ENCODE data around the gene PALMD.
A peak's percentile ranks its signal among the peaks of the same experiment; 100 is the strongest.

PALMD gene

DNA sequence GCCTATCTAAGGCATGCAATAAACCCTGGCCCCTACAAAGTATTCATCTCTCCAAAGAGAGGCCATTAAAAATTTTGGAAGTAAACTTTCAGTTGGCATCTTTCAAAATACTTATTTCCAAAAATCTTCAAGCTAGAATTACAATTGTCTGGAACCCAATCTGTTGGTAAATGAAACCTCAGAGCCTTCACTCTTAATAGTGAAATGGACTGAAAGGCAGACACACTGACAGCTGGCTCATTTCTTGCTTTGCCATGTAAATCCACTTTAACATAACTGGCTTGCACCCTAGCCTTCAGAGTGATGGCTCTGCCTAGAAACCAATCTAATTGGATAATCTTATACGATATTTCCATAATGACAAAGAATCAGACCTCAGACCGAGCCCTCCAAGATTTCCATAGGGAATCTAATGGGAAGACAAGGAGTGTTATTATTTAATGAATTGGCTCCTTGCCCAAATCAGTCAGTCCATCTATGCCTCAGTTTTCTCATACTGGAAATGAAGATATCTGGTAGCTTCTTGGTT is 9.2 kb upstream of the PALMD start:
- DNase-seq = no peak

GRCh38 chr1:99638853-99639252 is 7.1 kb upstream of the PALMD start:
- no peak for DNase-seq

DNA sequence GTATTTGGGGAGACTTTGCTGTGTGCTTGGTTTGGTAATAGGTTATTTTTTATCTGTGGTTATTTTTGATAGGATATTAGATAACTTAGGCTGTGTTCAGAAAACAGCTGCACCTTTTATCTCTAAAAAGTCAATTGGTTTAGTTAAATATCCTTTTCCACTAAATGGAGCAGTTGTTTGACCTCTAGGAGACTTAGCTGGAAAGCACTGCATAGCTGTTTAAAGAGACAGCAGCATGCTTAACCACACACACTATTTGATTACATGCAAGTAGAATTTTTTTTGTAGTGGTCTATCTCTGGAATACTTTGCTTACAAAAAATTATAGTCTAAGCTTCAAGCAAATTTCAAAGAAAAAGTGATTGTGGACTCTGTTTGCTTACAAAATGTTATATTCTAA is 6.5 kb upstream of the PALMD start:
- DNase-seq = no peak

DNA sequence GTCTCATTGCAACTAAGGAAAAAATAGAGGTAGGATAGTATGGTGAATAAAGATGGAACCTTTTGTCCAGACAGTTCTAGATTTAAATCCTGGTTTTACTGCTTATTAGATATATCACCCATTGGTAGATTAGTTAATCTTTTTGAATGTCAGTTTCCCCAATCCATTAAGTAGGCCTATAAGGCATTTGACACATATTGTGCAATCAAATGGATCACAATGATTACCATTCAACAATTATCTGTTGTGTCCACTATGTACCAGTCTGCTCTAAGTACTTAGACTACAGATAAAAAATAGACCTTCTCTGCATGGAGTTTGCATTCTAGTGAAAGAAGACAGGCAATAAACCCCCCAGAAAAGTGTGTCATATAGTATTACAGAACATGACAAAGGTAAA is 6.0 kb upstream of the PALMD start:
- no peak for DNase-seq

DNA sequence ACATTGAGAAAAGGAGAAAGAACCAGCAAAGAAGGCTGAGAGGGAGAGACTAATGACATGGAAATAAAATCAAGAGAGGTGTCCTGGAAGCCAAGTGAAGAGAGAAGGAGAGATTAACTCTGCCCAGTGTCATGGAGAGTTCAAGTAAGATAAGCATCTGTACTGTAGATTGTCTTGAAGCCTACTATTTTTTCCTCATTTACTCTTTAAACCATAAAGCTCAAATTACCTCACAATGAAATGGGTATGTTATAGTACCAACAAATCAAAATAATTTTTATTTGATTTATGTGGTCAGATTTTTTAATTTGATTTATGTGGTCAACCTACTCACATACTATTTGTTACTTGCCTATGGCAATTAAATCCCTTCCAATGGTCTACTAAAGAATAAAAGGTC is 5.2 kb upstream of the PALMD start:
- no peak for DNase-seq

DNA sequence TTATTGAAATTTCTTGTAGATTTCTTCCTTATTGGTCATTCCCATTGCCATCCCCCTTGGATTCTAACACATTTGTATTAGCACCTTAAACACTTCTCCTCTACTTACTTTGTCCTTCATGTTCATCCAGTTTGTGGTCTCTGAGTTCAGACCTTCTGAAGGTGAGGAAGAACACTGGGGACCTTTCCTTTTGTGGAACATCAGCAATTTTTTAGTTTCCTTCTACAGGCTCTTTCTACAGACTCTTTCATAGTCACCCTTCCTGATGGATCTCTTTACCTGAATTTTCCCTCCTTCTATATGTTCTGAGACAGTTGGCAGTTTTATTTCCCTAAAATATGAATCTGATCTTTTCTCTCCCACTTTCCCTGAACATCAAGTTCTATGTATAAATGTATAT is 4.4 kb upstream of the PALMD start:
- no peak for DNase-seq

- no peak for DNase-seq
Observed at GRCh38 chr1:99642053-99642452, 3.9 kb upstream of the PALMD start.

- no peak for DNase-seq
Observed at GRCh38 chr1:99643021-99643779, 2.7 kb upstream of the PALMD start.

DNA sequence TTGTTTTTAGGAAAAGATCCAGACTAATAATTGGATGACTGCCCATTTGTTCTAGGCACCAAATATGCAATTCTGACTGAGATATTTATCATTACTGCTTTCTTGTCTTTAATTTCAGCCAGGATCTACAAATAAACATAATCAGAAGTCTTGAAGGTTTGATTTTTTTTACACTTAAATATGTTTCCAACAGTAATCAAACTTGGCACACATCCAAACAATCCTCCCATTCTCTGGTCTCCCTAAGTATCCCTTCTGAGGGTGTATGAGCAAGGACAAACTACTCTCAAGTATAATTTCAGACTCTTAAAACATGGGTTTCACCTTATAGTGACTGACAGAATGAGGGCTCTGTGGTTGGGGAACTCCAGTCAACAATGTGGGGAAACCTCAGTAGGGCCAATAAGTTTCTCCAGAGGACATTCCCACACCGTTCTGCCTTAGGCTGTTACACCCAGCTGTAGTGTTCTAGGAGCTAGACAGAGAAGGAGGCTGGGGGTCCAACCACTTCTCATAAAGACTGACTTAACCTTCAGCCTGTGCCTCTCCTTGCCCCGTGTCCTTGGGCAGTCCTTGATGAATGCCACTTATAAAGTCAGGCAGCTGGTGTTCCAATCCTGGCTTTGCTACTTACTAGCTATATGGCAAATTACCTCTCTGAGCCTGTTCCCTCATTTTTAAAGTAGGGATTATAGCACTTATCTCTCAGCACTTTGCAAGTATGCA is 1.5 kb upstream of the PALMD start:
- no peak for DNase-seq

DNA sequence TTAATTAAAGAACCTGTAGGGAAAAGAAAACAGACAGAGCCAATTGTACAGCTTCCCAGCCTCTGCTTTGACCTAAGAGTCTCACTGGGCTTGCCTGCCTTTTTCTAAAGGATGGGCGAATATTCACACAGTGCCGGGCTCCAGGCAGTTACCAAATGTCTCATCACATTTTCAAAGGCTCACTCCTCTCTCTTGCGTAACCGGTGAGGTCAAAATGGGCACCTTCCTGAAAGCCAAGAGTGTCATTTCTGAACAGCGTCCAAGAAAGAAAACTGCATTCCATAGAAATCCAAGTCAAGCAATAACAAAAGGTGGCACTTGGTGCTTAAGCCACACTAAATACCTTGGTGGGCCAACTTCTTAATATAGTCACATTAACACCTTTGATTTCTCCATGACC is 710 bp upstream of the PALMD start:
- DNase-seq = peak; percentile 45

DNA sequence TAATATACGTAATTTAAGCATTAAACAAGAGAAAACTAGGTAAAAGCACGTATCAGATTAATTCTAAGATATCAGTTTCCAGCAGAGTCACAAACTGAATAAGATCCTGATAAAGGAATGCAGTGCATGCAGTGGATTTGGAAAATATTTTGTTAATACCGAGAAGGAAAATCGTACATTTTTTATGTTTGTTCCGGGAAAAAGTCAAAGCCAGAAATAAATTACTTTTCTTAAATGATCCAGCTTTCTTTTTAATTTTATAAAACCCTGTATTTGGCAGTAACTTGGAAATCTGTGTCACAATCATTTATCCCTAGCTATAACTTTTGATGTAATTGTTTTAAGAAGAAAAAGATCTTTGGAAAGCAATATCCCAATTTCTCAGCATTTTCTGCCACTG is 955 bp downstream of the PALMD start:
- no peak for DNase-seq

GRCh38 chr1:99647490-99647889 is 1.6 kb downstream of the PALMD start:
- DNase-seq = no peak

DNA sequence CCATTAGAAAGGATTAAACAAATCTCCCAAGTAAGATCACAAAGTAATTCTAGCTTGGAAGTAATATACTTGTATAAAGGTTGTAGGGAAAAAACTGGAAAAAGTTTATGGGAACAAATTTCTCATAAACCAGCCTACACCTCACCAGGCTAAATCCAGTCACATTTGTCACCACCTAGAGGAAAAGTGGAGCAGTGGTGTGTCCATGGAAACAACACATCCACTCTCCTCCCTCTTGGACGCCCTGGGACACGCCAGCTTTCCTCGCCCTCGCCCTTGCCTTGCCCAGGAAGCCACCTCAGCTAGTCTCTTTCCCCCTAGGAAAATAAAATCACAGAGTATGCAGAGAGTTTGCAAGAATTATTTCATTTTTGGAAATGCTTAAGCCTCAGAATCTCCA is 2.2 kb downstream of the PALMD start:
- peak; percentile 49 for DNase-seq

DNA sequence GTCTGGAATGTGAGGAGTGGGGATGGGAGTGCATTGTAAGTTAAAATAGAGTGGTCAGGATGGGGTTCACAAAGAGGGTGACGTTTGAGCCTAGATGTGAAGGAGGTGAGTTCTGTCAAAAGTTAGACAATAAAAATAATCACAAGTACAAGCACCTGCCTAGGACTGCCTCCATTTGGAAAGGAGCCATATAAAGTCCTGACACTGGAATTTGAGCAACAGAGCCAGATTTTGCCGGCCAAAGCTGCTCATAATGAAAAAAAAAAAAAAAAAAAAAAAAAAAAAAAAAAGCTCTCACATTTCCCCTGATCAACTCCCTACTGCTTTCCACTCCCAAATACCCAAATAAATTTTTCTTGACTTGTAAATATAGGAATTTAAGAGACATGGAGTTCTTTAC is 4.1 kb downstream of the PALMD start:
- DNase-seq = no peak

DNA sequence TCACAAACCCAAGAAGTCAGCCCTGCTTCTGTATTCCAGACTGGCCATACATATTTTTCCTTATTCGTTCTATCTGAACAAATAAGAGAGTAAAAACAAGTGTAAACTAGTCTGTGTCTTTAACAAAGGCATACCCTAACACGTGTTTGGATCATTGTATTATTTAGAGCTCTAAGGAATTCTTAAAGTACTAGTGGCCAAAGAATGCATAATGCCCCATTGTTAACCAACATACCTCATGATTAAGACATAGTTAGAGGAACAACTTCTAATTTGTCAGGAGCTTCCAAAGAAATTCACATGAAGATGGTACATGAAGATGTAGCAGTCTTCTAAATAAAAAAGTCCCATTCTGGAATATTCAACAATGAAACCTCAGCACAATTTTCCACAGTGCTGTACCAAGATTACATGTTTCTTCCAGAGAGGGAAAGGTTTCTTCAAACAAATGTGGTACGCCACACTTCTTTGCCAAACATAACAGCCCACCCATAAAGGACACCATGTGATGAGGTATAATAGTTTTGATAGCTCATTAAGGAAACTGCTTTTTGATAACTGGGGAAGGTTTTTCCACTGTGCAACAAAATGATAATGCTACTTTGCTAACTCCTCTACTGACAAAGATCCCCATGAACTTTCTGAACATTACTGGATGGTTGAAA is 5.0 kb downstream of the PALMD start:
- DNase-seq = no peak

GRCh38 chr1:99652881-99653281 is 7.0 kb downstream of the PALMD start:
- no peak for DNase-seq

GRCh38 chr1:99655376-99655775 is 9.5 kb downstream of the PALMD start:
- DNase-seq = no peak

- no peak for DNase-seq
Observed at GRCh38 chr1:99656701-99657100, 10.8 kb downstream of the PALMD start.

GRCh38 chr1:99657213-99658030 is 11.5 kb downstream of the PALMD start:
- no peak for DNase-seq

DNA sequence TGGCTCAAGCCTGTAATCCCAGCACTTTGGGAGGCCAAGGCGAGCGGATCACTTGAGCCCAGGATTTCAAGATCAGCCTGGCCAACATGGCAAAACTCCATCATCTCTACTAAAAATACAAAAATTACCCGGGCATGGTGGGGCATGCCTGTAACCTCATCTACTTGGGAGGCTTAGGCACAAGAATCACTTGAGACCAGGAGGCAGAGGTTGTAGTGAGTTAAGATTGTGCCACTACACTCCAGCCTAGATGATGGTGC is 12.0 kb downstream of the PALMD start:
- no peak for DNase-seq

GRCh38 chr1:99659755-99660210 is 13.9 kb downstream of the PALMD start:
- no peak for DNase-seq

DNA sequence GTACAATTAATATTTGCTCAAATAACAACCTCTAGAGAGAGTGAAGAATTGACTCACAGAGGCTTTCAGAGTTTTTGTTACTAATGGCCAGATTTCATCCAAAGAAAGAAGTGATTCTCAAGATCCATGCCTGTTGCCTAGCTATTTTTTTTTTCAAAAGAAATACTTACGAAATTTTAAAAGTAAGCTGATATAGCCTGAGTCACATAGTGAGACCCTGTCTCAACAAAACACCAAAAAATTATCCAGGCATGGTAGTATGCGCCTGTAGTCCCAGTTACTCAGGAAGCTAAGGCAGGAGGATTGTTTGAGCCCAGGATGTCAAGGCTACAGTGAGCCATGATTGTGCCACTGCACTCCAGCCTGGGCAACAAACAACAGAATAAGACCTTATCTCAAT is 14.6 kb downstream of the PALMD start:
- DNase-seq = no peak

GRCh38 chr1:99661780-99662179 is 15.9 kb downstream of the PALMD start:
- no peak for DNase-seq

Data from right forelimb (tissue), 1 donor.